Gastroesophageal sphincter (tissue), 4 donors: Measurements from ENCODE around the gene CACNA1C. TPM values are rescaled to one million over a fixed set of nuclear protein-coding genes. Genes with fewer than 3 reads are reported as not detected.
A peak's percentile ranks its signal among the peaks of the same experiment; 100 is the strongest.

ENCODE experiments used
- ATAC-seq: fragments of 150-250 bp; one replicate; pipeline ENCODE4 v1.9.1; 2016; ENCODE audit warnings: mild to moderate bottlenecking, moderate library complexity
- H3K27ac ChIP-seq, 4 donors: fragments of 200-600 bp; sonication (generic) in 3 of 4; 1 replicate in 3 of 4; 2 replicates in 1 of 4; pipeline ENCODE4 v1.5.1; 2016 to 2019
- H3K27me3 ChIP-seq: fragments of 200-600 bp; sonication (generic); one replicate; pipeline ENCODE4 v1.5.1; 2019
- H3K36me3 ChIP-seq, 2 donors: fragments of 200-600 bp; sonication (generic); one replicate each; pipeline ENCODE4 v1.5.1; 2019; ENCODE audit warnings: control low read depth in 1 of 2
- H3K4me1 ChIP-seq, 3 donors: fragments of 200-600 bp; sonication (generic); 1 replicate in 2 of 3; 2 replicates in 1 of 3; pipeline ENCODE4 v1.5.1; 2016 to 2019; ENCODE audit warnings: control low read depth in 2 of 3
- H3K4me3 ChIP-seq, 2 donors: fragments of 200-600 bp; sonication (generic); one replicate each; pipeline ENCODE4 v1.5.1; 2019; ENCODE audit warnings: mild to moderate bottlenecking in 1 of 2, moderate library complexity in 1 of 2
- H3K9me3 ChIP-seq, 3 donors: fragments of 200-600 bp; sonication (generic); one replicate each; pipeline ENCODE4 v1.5.1; 2017 to 2019; ENCODE audit warnings: control low read depth in 2 of 3
- CTCF ChIP-seq, 4 experiments: fragments of 200-600 bp in 2 of 4; fragments of 450-650 bp in 2 of 4; sonication (generic) in 1 of 4; IDR thresholded peaks; one replicate each; pipeline ENCODE4 v1.5.1; 2017 to 2019; ENCODE audit warnings: antibody characterized with exemption in 4 of 4, mild to moderate bottlenecking in 2 of 4, moderate library complexity in 2 of 4
- EP300 ChIP-seq: sonication (generic); formaldehyde crosslinking; IDR thresholded peaks from one replicate; pipeline ENCODE4 v1.6.1; 2017; ENCODE audit warnings: antibody characterized with exemption, mild to moderate bottlenecking
- POLR2A ChIP-seq, 2 donors: fragments of 450-650 bp; IDR thresholded peaks; one replicate each; pipeline ENCODE4 v1.6.1; 2017; ENCODE audit warnings: antibody characterized with exemption in 2 of 2, mild to moderate bottlenecking in 2 of 2, moderate library complexity in 1 of 2
- POLR2AphosphoS5 ChIP-seq: sonication (generic); formaldehyde crosslinking; IDR thresholded peaks from one replicate; pipeline ENCODE4 v1.6.1; 2017; ENCODE audit warnings: antibody characterized with exemption
- WGBS, 2 donors: methylation state at CpG; one replicate each; pipeline ENCODE4 v1.1.5; 2018; ENCODE audit warnings: low coverage in 1 of 2; 5-methylcytosine and 5-hydroxymethylcytosine counted together
- total RNA-seq, 4 donors: library from RNA; depleted of rRNA; stranded (reverse); fragments of >200 nt; gene quantifications; one replicate each; pipeline ENCODE4 v1.1.0, GENCODE V29; 2016

Gene CACNA1C
- total RNA-seq, 4 donors from 2014 or later, result 22.9 to 96.2 (median 41.4) TPM

GRCh38 chr12:2320841-2321240 is 268.1 kb downstream of the CACNA1C start:
- Histone ChIP-seq H3K36me3 (no peaks in the 10 kb centered on the region), H3K4me1 (peaks cover 0 to 70% (median 18%) of the 10 kb centered on the region in 3 donors), H3K4me3 (no peak overlapping the region), H3K27ac (no peak overlapping the region), H3K27me3 (no peaks in the 10 kb centered on the region), H3K9me3 (no peaks in the 10 kb centered on the region)
- WGBS, 2 donors, result 67% methylated on average over 1 of the region's 4 CpGs; no CpG with 5 or more reads in 1 of the 2 donors
- no peak for ATAC-seq
- TF ChIP-seq CTCF (IDR thresholded peaks at IDR 0.05) (no peak), EP300 (no peak), POLR2AphosphoS5 (no peak), POLR2A (IDR thresholded peaks at IDR 0.05) (no peak)

- WGBS, 2 donors, result 94% methylated on average over 10 of the region's 14 CpGs; no CpG with 5 or more reads in 1 of the 2 donors
- no peak for ATAC-seq
- Histone ChIP-seq H3K27ac (no peak overlapping the region), H3K4me3 (no peak overlapping the region), H3K36me3 (no peaks in the 10 kb centered on the region), H3K9me3 (no peaks in the 10 kb centered on the region), H3K4me1 (peaks cover 0 to 70% (median 18%) of the 10 kb centered on the region in 3 donors), H3K27me3 (no peaks in the 10 kb centered on the region)
- TF ChIP-seq EP300 (no peak), CTCF (IDR thresholded peaks at IDR 0.05) (no peak), POLR2AphosphoS5 (no peak)
These were observed 269.9 kb downstream of the CACNA1C start for GRCh38 chr12:2322554-2323120.

- Histone ChIP-seq H3K36me3 (no peaks in the 10 kb centered on the region), H3K4me1 (peaks cover 0 to 60% (median 18%) of the 10 kb centered on the region in 3 donors), H3K27me3 (no peaks in the 10 kb centered on the region), H3K4me3 (no peak overlapping the region), H3K9me3 (no peaks in the 10 kb centered on the region), H3K27ac (peak overlapping the region in 3 of 4 donors; percentile 35 to 64 (median 60))
- WGBS, 2 donors, result 30 to 33% methylated on average over 4 to 6 of the region's 9 CpGs
- peak; percentile 6 for TF ChIP-seq POLR2AphosphoS5
- no peak for TF ChIP-seq CTCF (IDR thresholded peaks at IDR 0.05)
- no peak for TF ChIP-seq POLR2A (IDR thresholded peaks at IDR 0.05)
- no peak for TF ChIP-seq EP300
- no peak for ATAC-seq
These were observed 270.9 kb downstream of the CACNA1C start for GRCh38 chr12:2323532-2324255.

GRCh38 chr12:2324387-2324786 is 271.6 kb downstream of the CACNA1C start:
- Histone ChIP-seq H3K27me3 (no peaks in the 10 kb centered on the region), H3K4me1 (peaks cover 0 to 54% (median 16%) of the 10 kb centered on the region in 3 donors), H3K9me3 (no peaks in the 10 kb centered on the region), H3K4me3 (no peak overlapping the region), H3K27ac (peak overlapping the region in 3 of 4 donors; percentile 35 to 64 (median 60)), H3K36me3 (no peaks in the 10 kb centered on the region)
- TF ChIP-seq POLR2AphosphoS5 (peak; percentile 53), POLR2A (IDR thresholded peaks at IDR 0.05) (no peak)
- peak; percentile 56 for ATAC-seq
- 40% methylated on average over 1 of the region's 9 CpGs; no CpG with 5 or more reads in 1 of the 2 donors for WGBS, 2 donors

GRCh38 chr12:2325519-2325918 is 272.7 kb downstream of the CACNA1C start:
- Histone ChIP-seq H3K27ac (peak overlapping the region in 2 of 4 donors; percentile 24 to 35), H3K4me3 (no peak overlapping the region), H3K4me1 (peaks cover 0 to 43% (median 10%) of the 10 kb centered on the region in 3 donors), H3K36me3 (no peaks in the 10 kb centered on the region), H3K27me3 (no peaks in the 10 kb centered on the region), H3K9me3 (no peaks in the 10 kb centered on the region)
- TF ChIP-seq CTCF (IDR thresholded peaks at IDR 0.05), result no peak
- no peak for TF ChIP-seq EP300
- no peak for TF ChIP-seq POLR2A (IDR thresholded peaks at IDR 0.05)
- no peak for TF ChIP-seq POLR2AphosphoS5
- 77 to 78% methylated on average over 4 to 6 of the region's 8 CpGs for WGBS, 2 donors
- ATAC-seq, result no peak
